Esophagus squamous epithelium (tissue), 4 donors: ENCODE data around the gene TRPM6.

Experiments
- CTCF ChIP-seq, 6 experiments: fragments of 450-650 bp in 4 of 6; fragments of 200-600 bp in 2 of 6; sonication (generic) in 2 of 6; IDR thresholded peaks; one replicate each; pipeline ENCODE4 v1.5.1; 2016 to 2019; ENCODE audit warnings: antibody characterized with exemption in 6 of 6, mild to moderate bottlenecking in 4 of 6, moderate library complexity in 4 of 6
- POLR2A ChIP-seq, 4 donors: fragments of 450-650 bp; IDR thresholded peaks; one replicate each; pipeline ENCODE4 v1.6.1; 2017; ENCODE audit warnings: antibody characterized with exemption in 4 of 4, mild to moderate bottlenecking in 4 of 4, moderate library complexity in 3 of 4

GRCh38 chr9:74773886-74774479 is 113.7 kb downstream of the TRPM6 start:
- TF ChIP-seq POLR2A (IDR thresholded peaks at IDR 0.05) (no peak), CTCF (IDR thresholded peaks at IDR 0.05) (peak; percentile 73 to 90 (median 84))
